Ovary (tissue), 9 donors: ENCODE results near the gene AKT1. TPM values are rescaled to one million over a fixed set of nuclear protein-coding genes. Genes with fewer than 3 reads are reported as not detected.

Experiments used
- DNase-seq, 5 donors: peaks; one replicate each; pipeline ENCODE4 v3.0.0-alpha.2; 2019 to 2020
- H3K27ac ChIP-seq, 2 donors: fragments of 200-600 bp; one replicate each; pipeline versions ENCODE4 v1.5.1 to v1.8.0; 2019 to 2022
- H3K27me3 ChIP-seq: fragments of 200-600 bp; one replicate; pipeline ENCODE4 v1.8.0; 2022
- H3K36me3 ChIP-seq: fragments of 200-600 bp; sonication (generic); one replicate; pipeline ENCODE4 v1.5.1; 2019
- H3K4me1 ChIP-seq: one replicate; pipeline ENCODE4 v1.8.1; 2013; ENCODE audit warnings: mild to moderate bottlenecking, moderate library complexity; ENCODE audit not compliant: insufficient read depth
- H3K4me3 ChIP-seq: fragments of 200-600 bp; sonication (generic); one replicate; pipeline ENCODE4 v1.5.1; 2017
- H3K9me3 ChIP-seq, 2 donors: fragments of 200-600 bp in 1 of 2; sonication (generic) in 1 of 2; one replicate each; pipeline versions ENCODE4 v1.5.1 to v1.8.1; 2013 to 2019; ENCODE audit warnings: mild to moderate bottlenecking in 1 of 2, moderate library complexity in 1 of 2
- EP300 ChIP-seq: sonication (generic); formaldehyde crosslinking; IDR thresholded peaks from one replicate; pipeline ENCODE4 v1.6.1; 2017; ENCODE audit warnings: antibody characterized with exemption
- POLR2A ChIP-seq: fragments of 450-650 bp; IDR thresholded peaks from one replicate; pipeline ENCODE4 v1.6.1; 2017; ENCODE audit warnings: antibody characterized with exemption, mild to moderate bottlenecking, moderate library complexity
- WGBS, 3 donors: extraction: QIAGEN DNeasy Blood & Tissue Kit in 1 of 3; methylation state at CpG; one replicate each; pipeline versions ENCODE4 v1.1.5 to v1.1.7; 2013 to 2017; 5-methylcytosine and 5-hydroxymethylcytosine counted together
- intact Hi-C, 4 donors: fragments of 100-400 bp; cut with DNase I; formaldehyde crosslinking; loops; one replicate each; pipeline versions ENCODE4 v1.11.0 to v1.15.1; 2022 to 2023
- polyA plus RNA-seq, 2 donors: library from polyadenylated mRNA; stranded (reverse); fragments of 200-250 nt in 1 of 2; fragments of 350-450 nt in 1 of 2; fragmentation: Illumina TruSeq in 1 of 2; extraction: RNeasy Lipid Tissue Mini Kit (QIAGEN cat#74804) in 1 of 2; gene quantifications; one replicate each; pipeline ENCODE4 v1.2.3, GENCODE V29; 2013 to 2014
- total RNA-seq, 7 donors: library from RNA; depleted of rRNA in 2 of 7; stranded (reverse); fragments of >200 nt in 2 of 7; fragmentation: NEBNext Ultra II Directional in 3 of 7; extraction: Animal tissue kit (Norgen Biotek cat#: 25700) in 3 of 7; gene quantifications; one replicate each; pipeline versions ENCODE4 v1.1.0 to v1.2.4, GENCODE V29; 2016 to 2023
- TF ChIP-seq, protein P1 (sequence below), 3 donors: fragments of 450-650 bp in 2 of 3; fragments of 200-600 bp in 1 of 3; IDR thresholded peaks; one replicate each; pipeline versions ENCODE4 v1.5.1 to v1.8.0; 2016 to 2022; ENCODE audit warnings: antibody characterized with exemption in 3 of 3, mild to moderate bottlenecking in 1 of 3
- donor health status: DM: no; HTN: no; CAD: no; lungs with moderate emphysema.
- donor health status: DM: no; HTN: no; CAD: no.
- donor health status: Bipolar disorder and iron deficiency.
- donor health status: DM: yes; HTN: yes; CAD: no.
- donor health status: DM: no; HTN: no; CAD: no.
- donor health status: DM: yes; HTN: yes; CAD: no.

Gene AKT1
- total and polyA plus RNA-seq, 9 donors: 53.9 to 105 (median 95.4) TPM

DNA sequence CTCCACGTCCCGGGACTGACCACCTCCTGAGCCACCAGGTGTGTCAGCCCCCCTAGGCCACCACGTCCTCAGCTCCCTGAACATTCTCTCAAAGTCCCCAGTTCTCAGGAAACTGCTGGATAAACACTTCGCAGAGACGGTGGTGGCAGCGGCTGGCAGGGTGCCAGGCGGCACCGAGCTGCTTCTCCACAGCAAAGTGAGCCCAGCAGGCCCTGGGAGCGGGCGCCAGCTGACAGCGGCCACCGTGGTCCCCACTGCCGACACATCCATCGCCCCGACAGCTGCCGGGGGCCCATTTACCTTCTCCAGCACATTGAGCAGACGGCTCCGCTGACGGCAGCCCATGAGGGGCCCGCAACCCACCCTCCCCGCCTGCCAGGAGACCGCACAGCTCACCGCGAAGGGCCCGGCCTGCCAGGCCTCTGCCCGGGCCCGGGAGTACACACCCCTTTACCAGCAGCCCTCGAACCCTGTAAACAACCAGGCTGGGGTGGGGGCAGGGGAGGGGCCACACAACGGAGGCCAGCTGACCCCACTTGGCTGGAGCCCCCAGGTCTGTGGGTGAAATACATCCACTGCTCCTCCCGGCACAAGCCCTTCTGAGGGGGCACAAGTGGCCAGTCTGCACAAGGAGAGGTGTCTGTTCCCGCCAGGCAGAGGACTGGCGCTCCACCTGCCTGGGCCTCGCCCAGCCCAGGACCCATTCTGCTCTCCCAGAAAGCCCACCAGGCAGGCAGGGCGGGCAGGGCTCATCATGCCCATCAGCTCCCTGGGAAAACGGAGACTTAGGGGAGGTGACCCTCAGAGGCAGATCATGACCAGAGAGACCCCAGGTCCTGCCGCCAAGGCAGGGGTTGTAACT, 10.5 kb downstream of the AKT1 start:
- Histone ChIP-seq H3K9me3 (no peaks in the 10 kb centered on the region), H3K4me3 (no peak overlapping the region), H3K27me3 (no peaks in the 10 kb centered on the region), H3K27ac (no peak overlapping the region), H3K4me1 (peaks cover 13% of the 10 kb centered on the region), H3K36me3 (no peaks in the 10 kb centered on the region)
- 78 to 83% (median 80%) methylated on average over 32 to 36 of the region's 36 CpGs for WGBS, 3 donors
- DNase-seq: no peak
- TF ChIP-seq, protein P1, sequence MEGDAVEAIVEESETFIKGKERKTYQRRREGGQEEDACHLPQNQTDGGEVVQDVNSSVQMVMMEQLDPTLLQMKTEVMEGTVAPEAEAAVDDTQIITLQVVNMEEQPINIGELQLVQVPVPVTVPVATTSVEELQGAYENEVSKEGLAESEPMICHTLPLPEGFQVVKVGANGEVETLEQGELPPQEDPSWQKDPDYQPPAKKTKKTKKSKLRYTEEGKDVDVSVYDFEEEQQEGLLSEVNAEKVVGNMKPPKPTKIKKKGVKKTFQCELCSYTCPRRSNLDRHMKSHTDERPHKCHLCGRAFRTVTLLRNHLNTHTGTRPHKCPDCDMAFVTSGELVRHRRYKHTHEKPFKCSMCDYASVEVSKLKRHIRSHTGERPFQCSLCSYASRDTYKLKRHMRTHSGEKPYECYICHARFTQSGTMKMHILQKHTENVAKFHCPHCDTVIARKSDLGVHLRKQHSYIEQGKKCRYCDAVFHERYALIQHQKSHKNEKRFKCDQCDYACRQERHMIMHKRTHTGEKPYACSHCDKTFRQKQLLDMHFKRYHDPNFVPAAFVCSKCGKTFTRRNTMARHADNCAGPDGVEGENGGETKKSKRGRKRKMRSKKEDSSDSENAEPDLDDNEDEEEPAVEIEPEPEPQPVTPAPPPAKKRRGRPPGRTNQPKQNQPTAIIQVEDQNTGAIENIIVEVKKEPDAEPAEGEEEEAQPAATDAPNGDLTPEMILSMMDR (IDR thresholded peaks at IDR 0.05): no peak
- TF ChIP-seq POLR2A (no peak), EP300 (no peak)
- intact Hi-C loops: loop anchor here in 2 of 4 donors (5.0 kb wide), 1 partner anchor 37 kb away; no protein-coding TSS in a partner anchor

DNA sequence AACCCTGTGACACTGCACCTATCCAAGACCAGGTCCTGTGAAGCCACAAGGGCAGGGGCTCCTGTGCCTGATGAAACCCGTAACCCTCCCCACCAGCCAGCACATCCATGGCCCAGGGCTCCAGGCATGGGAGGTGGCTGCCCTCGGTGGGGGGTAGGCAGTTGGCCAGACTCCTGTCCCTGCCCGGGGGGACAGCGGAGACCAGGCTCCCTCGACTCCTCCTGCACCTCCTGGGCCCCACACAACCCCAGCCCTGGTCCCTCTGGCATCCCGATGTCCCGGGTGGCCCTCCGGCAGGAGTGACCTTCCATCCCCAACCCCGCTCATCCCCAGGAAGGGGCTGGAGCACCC, 11.4 kb downstream of the AKT1 start:
- WGBS, 3 donors: 80 to 92% (median 82%) methylated on average over 8 to 9 of the region's 9 CpGs
- Histone ChIP-seq H3K9me3 (no peaks in the 10 kb centered on the region), H3K27me3 (no peaks in the 10 kb centered on the region), H3K36me3 (no peaks in the 10 kb centered on the region), H3K4me3 (no peak overlapping the region), H3K4me1 (peaks cover 13% of the 10 kb centered on the region), H3K27ac (no peak overlapping the region)
- intact Hi-C loops: no loop called here
- no peak for DNase-seq
- TF ChIP-seq EP300: no peak
- TF ChIP-seq POLR2A: no peak
- TF ChIP-seq, protein P1 (IDR thresholded peaks at IDR 0.05): no peak

DNA sequence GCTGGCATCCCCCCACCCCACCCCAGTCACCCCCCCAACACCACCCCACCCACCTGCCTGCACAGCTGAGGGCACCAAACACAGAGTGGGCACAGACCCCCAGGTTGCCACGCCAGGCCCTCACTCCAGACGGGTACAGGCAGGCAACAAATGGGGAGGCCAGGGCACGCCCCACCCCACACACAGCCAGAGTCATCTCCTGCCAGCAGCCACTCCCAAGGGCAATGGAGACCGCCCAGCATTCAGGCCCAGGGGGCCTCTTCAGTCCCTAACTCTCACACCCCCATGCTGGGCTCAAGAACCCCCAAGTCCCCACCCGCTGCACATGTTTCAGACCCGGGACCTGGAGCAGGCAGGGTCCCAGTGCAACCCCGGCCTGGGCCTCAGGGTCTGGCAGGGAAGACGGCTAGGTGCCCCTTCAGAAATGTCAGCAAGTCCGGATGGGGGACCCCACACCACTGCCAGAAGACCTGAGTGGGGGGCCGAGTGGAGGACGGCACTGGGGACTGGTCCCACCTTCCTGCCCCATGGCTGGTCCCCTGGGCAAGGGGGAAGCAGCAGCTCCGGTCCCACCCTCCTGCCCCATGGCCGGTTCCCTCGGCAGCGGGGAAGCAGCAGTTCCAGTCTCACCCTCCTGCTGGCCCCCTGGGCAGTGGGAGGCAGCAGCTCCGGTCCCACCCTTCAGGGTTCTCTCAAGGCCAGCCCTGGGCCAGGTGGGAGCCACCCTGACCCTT, 11.9 kb downstream of the AKT1 start:
- H3K27ac ChIP-seq: no peak overlapping the region
- H3K4me3 ChIP-seq: no peak overlapping the region

DNA sequence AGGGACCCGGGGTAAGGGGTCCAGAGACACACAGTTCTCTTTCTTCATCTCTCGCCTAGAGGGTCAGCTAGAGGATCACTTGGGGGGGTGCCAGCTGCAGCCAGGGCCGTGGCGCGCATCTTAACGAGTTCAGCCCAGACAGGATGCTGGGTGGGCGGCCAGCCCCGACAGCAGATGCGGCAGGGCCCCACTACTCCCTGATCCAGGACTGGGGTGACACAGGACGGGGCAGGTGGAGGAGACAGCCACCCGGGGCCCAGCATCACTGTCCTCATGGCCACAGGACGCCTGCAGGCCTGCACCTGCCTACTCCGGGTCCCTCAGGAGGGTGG, 12.8 kb downstream of the AKT1 start:
- 72 to 73% (median 73%) methylated on average over 13 of the region's 13 CpGs for WGBS, 3 donors
- no peak for DNase-seq
- Histone ChIP-seq H3K4me1 (peaks cover 2% of the 10 kb centered on the region), H3K9me3 (no peaks in the 10 kb centered on the region), H3K27me3 (no peaks in the 10 kb centered on the region), H3K27ac (no peak overlapping the region), H3K4me3 (no peak overlapping the region), H3K36me3 (no peaks in the 10 kb centered on the region)
- no peak for TF ChIP-seq EP300
- TF ChIP-seq, protein P1 (IDR thresholded peaks at IDR 0.05): no peak
- TF ChIP-seq POLR2A: no peak
- intact Hi-C loops: no loop called here

More for the DNA sequence above, 11.9 kb downstream of the AKT1 start:
- DNase-seq: no peak
- Histone ChIP-seq H3K27me3 (no peaks in the 10 kb centered on the region), H3K4me1 (peaks cover 8% of the 10 kb centered on the region), H3K9me3 (no peaks in the 10 kb centered on the region), H3K36me3 (no peaks in the 10 kb centered on the region)
- 91 to 93% (median 91%) methylated on average over 12 to 16 of the region's 16 CpGs for whole genome bisulfite sequencing, 3 donors
- intact Hi-C loops: no loop called here
- TF ChIP-seq POLR2A: no peak
- TF ChIP-seq EP300: no peak
- TF ChIP-seq, protein P1 (IDR thresholded peaks at IDR 0.05): no peak
